ENCODE measurements around the gene IFT80. TPM values are rescaled to one million over a fixed set of nuclear protein-coding genes. Genes with fewer than 3 reads are reported as not detected.

The IFT80 gene
- total RNA-seq, 4 donors from 2014 or later = 17.1 to 24.2 (median 22.6) TPM

DNA sequence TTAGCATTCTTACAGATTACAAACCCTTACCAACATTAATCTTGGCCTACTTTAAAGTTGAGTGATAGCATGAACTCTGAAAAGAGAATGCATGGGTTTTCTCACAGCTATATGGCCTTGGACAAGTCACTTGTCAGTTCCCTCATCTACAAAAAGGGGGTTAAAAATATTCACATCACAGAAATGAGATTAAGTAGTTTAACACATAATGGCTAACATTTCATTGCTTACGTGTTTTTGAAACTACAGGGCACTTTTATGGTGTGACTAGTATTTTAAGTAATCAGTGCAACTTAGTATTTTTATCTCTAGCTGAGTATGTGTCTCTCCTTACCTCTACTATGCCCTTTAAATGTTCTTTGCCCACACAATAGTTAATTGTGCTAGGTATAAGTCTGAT lies 36.7 kb upstream of the IFT80 start:
- TF ChIP-seq, protein P1, sequence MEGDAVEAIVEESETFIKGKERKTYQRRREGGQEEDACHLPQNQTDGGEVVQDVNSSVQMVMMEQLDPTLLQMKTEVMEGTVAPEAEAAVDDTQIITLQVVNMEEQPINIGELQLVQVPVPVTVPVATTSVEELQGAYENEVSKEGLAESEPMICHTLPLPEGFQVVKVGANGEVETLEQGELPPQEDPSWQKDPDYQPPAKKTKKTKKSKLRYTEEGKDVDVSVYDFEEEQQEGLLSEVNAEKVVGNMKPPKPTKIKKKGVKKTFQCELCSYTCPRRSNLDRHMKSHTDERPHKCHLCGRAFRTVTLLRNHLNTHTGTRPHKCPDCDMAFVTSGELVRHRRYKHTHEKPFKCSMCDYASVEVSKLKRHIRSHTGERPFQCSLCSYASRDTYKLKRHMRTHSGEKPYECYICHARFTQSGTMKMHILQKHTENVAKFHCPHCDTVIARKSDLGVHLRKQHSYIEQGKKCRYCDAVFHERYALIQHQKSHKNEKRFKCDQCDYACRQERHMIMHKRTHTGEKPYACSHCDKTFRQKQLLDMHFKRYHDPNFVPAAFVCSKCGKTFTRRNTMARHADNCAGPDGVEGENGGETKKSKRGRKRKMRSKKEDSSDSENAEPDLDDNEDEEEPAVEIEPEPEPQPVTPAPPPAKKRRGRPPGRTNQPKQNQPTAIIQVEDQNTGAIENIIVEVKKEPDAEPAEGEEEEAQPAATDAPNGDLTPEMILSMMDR (IDR thresholded peaks at IDR 0.05; ENCODE audit: low read depth) = no peak

DNA sequence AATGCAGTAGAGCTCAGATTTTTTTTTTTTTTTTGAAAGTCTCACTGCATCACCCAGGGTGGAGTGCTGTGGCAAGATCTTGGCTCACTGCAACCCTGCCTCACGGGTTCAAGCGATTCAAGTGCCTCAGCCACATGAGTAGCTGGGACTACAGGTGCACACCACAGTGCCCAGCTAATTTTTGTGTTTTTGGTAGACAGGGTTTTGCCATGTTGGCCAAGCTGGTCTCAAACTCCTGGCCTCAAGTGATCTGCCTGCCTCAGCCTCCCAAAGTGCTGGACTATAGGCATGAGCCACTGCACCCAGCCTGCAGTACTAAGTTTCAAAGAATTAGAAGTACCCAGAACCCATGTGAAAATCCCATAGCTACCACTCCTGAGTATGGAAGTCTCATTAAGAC lies 36.1 kb upstream of the IFT80 start:
- TF ChIP-seq, protein P1 (IDR thresholded peaks at IDR 0.05; ENCODE audit: low read depth) = no peak

DNA sequence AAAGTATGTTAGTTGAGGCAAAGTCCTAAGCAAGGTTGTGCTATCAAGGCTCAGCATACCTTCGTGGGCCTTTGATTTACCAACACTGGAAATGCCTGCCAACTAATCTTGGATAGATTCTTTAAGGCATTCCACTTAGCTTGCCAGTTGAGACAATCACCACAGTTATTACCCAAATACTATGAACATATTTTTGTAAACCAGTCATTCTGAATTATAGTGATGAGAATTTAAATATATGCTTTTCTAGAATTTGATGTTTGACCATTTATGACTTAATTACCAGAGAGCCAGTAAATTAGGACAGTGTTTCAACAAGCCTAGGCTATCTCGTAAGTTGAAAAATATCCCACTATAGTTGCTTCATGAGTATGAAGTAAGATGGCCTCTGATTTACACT lies 35.0 kb upstream of the IFT80 start:
- TF ChIP-seq, protein P1 (IDR thresholded peaks at IDR 0.05; ENCODE audit: low read depth) = no peak

DNA sequence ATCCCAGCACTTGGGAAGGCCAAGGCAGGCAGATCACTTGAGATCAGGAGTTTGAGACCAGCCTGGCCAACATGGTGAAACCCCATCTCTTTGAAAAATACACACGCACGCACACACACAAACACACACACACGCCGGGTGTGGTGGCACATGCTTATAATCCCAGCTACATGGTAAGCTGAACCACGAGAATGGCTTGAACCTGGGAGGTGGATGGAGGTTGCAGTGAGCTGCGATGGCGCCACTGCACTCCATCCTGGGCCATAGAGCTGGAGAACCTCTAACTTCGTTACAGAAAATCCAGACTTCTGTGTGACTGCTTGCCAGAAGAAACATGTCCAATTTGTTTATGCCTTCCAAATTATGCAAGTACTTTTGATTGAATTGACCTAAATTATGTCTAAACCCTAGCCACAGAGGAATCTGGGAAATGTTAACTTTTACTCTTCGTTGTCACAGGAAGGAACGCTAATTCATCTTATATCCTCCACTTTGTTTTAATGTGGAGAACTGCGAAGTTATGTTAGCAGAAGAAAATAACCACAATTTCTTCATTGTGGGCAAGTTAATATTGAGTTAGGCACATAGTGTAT lies 28.9 kb upstream of the IFT80 start:
- TF ChIP-seq, protein P1 (IDR thresholded peaks at IDR 0.05; ENCODE audit: low read depth) = no peak

DNA sequence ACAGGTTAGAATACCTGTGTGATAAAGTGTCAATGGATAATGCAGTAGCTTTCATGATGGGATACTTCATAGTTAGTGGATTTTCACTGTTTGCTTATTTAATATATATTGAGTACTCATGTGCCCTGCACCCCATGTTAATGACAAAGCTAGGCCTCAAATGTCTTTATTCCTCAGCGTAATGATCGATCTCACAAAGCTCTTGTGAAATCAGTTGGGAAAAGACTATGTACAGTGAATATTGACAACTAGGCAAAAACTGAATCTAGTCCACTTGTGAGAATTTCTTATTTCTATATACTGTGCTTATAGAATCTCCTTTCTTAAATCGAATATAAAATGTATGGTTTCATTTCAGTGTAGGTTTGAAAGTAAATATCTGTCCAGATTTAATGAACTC lies 18.3 kb upstream of the IFT80 start:
- TF ChIP-seq, protein P1 (IDR thresholded peaks at IDR 0.05; ENCODE audit: low read depth) = no peak

DNA sequence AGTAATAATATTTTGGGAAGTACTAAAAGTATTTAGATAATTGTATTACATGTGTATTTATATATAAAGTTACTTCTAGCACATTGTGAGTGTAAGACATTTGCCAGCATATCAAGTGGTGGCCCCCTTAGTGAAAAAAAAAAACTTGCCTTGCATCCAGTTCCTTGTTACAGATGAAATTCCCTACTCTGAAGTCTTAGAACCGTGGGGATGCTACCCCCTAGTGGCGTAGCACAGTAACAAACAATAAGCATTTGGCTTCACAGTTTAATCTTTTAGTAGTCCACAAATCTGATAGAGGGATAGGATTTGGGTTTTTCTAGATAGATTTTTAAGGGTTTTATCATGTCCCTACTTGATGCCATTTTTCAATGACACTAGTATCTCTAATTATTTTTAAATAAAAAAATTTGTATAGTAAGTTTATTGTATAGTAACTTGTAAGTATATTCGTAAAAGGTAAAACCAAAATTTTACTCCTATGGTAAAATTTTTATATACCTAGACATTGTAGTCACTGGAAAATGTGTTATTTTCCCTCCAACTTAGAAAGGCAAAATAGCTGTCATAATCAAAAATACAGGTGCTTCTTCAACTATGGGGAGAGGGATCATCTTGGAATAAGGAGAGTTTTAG lies 14.7 kb upstream of the IFT80 start:
- TF ChIP-seq, protein P1 (IDR thresholded peaks at IDR 0.05; ENCODE audit: low read depth) = no peak

DNA sequence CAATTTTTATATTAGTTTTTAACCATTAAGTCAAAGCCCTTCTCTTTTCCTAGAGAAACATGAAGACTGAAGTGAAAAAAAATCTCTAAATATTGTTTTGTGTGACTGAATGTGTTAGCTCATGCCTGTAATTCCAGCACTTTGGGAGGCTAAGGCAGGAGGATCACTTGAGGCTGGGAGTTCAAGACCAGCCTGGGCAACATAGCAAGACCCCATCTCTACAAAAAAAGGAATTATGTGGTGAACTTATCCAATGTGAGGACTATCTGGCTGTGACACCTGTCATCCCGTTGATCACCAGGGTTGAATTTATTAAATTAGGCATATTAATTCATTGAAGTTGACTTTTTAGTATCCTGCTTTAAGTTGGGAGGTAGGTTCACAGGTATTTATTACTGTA lies 13.5 kb upstream of the IFT80 start:
- TF ChIP-seq, protein P1 (IDR thresholded peaks at IDR 0.05; ENCODE audit: low read depth) = no peak
